ENCODE results near the gene ADD2. TPM values are rescaled to one million over a fixed set of nuclear protein-coding genes. Genes with fewer than 3 reads are reported as not detected.
"Not testable (repeated sequence)": the region's sequence is repeated elsewhere in the genome, so short reads cannot be mapped to it uniquely, and the experiment has no call there.

ADD2 gene
- total RNA-seq, 1 experiment from 2014 or later = 23.1 TPM

DNA sequence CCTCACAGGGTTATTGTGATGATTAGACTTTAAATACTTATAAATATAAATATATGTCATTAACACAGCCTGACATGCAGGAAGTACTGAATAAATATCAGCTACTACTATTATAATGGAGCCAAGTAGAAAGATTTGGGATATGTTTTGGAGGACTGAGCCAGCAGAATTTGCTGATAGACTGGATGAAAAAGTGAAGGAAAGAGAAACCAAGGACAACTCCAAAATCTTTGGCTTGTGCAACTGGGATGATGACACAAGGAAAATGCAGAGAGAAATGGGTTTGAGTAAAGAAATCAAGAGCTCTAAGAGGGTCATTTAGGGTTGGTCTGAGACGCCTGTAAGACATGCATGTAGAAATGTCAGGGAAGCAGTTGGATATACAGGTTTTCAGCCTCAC, 15.6 kb downstream of the ADD2 start:
- DNase-seq (ENCODE audit: extremely low read depth, low read depth) = no peak

DNA sequence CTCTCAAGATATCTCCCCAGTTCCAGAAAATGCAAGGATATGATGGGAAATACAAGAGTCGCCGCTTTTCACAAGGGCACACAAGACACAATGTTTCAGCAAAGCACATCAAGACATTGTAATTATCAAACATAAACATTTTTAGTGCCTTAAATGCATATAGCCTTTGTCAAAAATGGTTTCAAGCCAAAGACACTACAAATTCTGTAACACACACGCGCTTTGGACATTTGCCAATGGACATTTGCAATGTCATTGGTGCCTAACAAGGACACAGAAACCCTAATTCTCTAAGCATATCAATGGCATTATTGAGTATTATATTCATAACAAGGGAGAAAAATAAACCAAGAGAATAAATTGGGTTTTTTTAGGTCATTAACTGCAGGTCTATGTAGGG, 16.1 kb downstream of the ADD2 start:
- DNase-seq (ENCODE audit: extremely low read depth, low read depth) = no peak

DNA sequence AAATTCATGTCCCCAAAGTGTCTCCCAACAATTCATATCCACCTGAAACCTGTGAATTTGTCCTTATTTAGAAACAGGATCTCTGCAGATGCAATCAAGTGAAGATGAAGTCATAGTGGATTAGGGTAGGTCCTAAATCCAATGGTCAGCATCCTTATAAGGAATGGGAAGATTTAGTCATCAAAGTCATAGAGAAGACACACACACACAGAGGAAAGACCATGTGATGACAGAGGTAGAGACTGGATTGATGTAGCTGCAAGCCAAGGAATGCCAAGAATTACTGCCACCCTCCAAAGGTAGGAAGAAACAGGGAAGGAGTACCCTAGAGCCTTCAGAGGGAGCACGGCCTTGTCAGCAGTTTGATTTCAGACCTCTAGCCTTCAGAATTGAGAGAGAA, 17.7 kb downstream of the ADD2 start:
- DNase-seq (ENCODE audit: extremely low read depth, low read depth) = no peak

DNA sequence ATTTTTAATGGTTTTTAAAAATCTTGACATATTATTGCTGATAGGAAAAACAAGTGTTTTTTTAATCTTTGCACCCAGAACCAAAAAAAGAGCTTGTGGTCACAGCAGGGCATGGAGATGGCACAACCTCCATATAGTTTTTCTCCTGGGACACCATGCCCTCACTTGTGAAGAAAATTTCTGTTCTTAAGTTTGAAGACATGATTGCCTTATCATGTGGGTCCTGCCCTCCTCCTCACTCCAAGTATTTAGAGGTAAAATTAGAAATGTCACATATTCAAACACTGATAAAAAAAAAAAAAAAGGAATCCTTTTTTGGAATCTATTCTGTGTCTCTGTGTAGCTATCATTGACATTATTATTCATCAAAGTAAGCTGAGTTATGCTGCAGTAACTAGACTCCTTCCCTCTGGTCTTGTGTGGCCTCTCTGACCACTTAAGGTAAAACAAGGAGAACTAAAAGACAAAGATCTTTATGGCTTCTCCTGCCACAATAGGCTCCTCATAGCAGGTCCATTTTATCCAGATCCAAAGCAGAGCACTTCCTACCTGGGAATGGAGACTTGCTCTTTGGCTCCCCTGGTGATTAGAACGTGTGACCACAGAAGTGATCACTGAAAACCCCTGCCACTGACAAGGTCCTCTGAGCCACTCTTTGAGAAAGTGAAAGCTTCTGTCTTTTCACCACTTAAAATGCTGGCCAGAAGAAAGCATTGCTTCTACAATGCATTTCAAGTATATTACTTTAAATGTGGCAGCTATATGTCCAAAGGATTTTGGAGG, 19.8 kb downstream of the ADD2 start:
- no peak for DNase-seq (ENCODE audit: extremely low read depth, low read depth)

- DNase-seq (ENCODE audit: extremely low read depth, low read depth) = no peak
These were observed 20.7 kb downstream of the ADD2 start for GRCh38 chr2:70747284-70747683.

DNA sequence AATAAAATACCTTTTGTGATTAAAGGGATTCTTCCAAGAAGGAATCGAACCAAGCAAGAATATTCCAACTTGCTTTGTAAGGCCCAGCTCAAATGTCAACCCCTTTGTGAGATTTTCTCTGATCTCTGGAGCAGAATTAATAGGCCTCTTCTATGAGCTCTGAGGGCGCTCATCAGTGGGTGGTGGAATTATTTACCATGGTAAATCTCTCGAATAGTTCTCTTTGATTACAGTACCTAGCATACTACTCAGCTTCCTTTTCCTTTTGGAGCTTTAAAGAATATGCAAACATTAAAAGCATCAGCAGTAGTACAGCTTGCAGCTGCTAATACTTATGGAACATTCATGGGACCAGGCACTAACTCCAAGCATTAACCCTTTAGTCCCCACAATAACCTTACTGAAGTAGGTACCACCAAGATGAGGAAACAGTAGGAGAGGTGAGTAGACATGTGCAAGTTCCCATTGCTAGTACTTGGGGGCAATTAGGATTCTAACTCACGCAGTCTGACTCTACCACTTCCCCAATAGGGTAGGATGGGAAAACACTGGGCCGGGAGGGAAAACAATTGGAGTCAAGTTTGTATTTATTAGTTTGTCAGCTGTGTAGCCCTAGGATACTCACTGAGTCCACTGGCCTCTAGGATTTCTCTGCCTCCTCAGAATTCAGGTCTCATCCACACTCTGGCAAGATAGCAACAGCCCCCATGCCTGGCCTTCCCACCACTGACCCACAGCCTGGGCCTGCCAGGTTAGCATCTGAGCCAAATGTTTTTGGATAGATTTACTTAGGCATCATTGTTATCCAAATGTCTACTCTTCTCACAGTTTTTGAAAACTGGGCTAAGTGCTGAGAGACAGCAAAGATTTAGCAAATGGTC, 21.7 kb downstream of the ADD2 start:
- no peak for DNase-seq (ENCODE audit: extremely low read depth, low read depth)

GRCh38 chr2:70745276-70745825, 22.6 kb downstream of the ADD2 start:
- no peak for DNase-seq (ENCODE audit: extremely low read depth, low read depth)

DNA sequence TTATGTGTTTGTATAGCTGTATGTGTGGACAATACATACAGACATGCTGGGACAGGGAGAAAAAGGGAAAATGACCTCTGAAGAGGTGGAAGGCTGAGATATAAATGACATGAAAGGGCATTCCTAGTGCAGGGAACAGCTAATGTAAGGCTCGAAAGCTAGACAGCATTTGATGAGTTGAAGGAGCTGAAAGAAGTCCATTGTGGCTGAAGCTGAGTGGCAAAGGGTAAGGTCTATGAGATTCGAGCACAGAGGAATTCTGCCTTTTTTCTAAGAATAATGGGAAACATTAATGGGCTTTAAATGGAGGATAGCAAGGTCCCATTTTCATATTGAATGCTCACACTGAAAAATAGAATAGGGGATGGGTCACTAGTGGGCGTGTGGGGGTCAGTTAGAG, 23.6 kb downstream of the ADD2 start:
- DNase-seq (ENCODE audit: extremely low read depth, low read depth) = no peak

DNA sequence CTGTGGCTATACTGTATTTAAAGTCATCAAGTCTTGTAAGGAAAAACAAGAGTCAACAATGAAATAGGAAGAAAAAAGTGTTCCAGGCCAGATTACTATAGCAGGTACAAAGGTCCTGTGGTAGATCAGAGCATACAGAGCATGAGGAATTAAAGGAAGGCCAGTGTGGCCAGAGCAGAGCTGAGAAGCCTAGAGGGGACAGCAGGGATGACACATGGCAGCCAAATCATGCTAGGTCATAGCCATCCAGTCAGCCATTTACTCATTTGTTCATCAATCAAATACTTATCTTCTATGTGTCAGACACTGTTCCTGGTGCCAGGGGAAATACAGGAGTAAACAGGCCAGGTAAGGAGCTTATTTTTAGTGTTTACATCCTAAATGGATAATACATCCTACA, 24.3 kb downstream of the ADD2 start:
- no peak for DNase-seq (ENCODE audit: extremely low read depth, low read depth)

DNA sequence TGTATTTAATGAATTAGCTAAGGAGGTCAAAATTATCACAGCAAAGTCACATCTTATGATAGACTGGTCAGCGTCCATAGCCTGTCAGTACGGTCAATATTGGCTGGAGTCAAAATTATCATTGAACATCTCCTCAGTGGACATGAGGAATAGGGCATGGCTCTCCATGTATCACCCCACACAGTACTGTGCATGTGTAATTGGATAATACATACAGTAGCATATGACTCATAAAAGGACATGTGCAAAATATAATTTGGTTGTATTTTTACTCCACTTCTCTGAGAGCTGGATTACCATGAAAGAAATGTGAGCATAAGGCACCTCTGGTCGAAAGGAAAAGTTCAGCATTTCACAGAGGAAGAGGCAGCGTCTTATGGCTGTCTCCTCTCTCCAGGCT, 24.9 kb downstream of the ADD2 start:
- DNase-seq (ENCODE audit: extremely low read depth, low read depth) = no peak

DNA sequence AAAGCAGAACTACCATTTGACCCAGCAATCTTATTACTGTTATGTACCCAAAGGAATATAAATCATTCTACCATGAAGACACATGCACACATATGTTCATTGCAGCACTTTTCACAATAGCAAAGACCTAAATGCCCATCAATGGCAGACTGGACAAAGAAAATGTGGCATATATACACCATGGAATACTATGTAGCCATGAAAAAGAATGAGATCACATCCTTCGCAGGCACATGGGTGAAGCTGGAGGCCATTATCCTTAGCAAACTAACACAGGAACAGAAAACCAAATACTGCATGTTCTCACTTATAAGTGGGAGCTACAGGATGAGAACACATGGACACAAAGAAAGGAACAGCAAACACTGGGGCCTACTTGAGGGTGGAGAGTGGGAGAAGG, 28.5 kb downstream of the ADD2 start:
- not testable (repeated sequence) for DNase-seq (ENCODE audit: extremely low read depth, low read depth)

GRCh38 chr2:70738159-70738558, 29.8 kb downstream of the ADD2 start:
- DNase-seq (ENCODE audit: extremely low read depth, low read depth) = no peak

GRCh38 chr2:70735071-70735470, 32.9 kb downstream of the ADD2 start:
- no peak for DNase-seq (ENCODE audit: extremely low read depth, low read depth)

DNA sequence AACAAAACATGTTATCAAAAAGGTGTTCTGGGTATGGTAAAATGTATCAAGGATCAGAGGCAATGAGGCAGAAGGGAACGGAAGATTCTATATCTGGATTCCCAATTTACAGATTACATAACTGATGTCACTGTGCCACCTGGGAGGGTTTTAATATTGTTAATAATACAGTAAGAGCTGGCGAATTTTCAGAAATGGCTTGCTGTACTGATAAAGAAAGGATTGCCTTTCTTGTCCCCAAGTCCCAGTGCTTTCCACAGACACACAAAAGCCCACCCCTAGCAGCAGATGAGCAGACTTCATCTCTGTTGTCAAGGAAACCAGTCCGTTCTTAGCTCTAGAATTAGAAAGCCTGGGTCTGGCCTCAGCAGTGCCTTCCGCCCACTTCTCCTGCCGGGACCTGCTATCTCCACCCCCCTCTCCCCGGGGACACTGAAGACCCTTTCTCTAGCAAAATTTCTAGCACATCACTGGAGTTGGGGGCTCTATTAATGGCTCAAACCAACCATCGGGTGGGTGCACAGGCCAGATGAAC, 34.3 kb downstream of the ADD2 start:
- DNase-seq (ENCODE audit: extremely low read depth, low read depth) = no peak

DNA sequence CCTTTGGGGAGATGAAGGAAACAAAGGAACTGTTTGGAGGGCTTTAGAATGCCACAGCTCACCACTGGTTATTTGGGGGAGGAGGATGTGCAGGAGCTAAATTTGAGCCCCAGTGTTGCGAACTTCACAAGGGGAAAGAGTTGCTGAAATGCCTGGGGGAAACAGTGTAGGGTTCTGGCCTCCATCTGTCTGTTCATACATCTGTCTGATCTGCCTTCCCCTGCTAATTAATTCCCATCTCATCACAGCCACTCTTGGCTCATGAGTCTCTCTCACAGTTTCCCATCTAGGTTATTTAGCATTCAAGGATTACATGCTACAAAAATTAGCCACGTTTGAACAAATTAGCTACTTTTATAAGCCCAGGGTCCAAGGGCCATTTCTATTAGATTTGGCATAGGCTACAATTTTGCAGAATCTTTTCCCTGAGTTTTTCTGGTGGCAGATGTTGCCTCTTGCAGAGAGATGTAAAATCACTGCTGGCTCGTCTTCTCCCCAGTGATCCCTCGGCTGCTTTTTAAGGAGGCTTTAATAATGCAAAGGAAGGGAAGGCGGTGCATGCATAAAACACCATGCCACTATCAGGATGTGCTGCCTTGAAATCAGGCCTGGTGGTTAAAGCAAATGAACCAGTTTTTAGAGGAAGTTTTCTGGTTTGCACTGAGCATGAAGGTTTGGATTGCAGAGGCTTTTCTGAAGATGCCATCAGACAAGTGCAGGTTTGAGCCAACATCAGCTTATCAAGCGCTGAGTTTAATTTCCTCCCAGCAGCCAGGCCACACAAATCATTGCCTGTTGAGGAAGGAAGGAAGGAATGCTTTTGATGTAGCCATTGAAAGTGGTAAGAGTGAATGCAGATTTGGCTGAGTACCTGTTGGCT, 35.0 kb downstream of the ADD2 start:
- no peak for DNase-seq (ENCODE audit: extremely low read depth, low read depth)

DNA sequence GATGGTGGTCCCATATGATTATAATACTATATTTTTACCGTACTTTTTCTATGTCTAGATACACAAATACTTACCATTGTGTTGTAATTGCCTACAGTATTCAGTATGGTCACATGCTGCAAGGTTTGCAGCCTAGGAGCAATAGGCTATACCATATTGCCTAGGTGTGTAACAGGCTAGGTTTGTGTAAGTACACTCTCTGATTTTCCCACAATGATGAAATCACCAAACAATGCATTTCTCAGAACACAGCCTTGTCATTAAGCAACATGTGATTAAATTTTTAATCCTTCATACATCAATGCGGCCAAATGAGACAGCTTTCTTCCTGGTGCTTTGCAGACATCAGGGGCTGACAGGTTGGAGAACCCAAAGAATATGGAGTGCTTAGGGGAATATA, 37.3 kb downstream of the ADD2 start:
- no peak for DNase-seq (ENCODE audit: extremely low read depth, low read depth)

DNA sequence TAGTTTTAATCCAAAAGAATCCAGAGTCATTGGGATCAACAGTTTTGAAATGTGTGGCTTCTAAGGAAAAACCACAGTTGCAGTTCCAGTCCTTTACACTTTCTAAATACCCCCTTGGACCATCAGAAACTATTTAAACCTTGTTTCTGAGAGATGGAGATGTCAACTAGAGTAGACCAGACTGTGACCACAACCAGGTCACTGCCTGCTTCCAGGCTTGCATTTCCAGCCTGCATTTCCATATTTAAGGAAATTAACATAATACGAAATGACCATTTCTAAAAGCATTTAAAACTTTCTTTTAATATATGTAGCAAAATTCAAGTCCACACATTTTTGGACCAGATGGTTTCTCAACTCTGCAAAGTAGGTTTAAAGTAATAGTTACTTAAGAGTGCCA, 38.4 kb downstream of the ADD2 start:
- DNase-seq (ENCODE audit: extremely low read depth, low read depth) = no peak

GRCh38 chr2:70728128-70728527, 39.9 kb downstream of the ADD2 start:
- DNase-seq (ENCODE audit: extremely low read depth, low read depth) = no peak

DNA sequence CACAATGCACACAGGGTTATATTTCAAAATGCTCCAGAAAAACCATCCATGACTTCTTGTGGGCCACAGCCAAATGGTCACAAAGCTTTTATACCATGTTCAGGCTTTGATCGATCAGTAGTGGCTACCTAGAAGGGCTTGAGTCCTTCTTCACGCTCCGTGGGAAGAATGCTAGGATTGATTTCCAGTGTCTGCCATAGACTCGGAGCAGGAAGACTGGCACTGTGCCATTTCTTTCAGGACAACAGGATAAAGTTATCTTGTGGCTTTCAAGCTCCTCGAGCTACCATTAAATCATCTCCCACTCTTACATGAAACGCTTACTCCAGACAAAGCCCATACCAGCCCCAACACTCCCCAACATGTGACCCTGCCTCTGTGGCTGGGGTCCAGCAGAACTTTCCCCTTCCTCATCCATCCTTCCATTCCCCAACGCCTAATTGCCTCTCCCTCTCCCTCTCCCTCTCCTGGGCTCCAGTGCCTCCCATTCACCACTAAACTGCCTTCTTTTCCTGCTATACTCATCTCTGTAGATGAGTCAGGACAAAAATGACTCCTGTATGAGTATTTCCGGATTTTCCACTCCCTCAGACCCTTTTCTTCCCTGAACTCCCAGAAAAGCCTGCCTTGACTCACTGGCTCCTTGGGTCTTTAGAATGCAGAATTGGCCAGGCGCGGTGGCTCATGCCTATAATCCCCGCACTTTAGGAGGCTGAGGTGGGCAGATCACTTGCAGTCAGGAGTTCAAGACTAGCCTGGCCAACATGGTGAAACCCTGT, 40.9 kb downstream of the ADD2 start:
- no peak for DNase-seq (ENCODE audit: extremely low read depth, low read depth)

GRCh38 chr2:70725505-70725904, 42.5 kb downstream of the ADD2 start:
- no peak for DNase-seq (ENCODE audit: extremely low read depth, low read depth)
